Measurements from ENCODE around the gene PCSK5.

Gene PCSK5

DNA sequence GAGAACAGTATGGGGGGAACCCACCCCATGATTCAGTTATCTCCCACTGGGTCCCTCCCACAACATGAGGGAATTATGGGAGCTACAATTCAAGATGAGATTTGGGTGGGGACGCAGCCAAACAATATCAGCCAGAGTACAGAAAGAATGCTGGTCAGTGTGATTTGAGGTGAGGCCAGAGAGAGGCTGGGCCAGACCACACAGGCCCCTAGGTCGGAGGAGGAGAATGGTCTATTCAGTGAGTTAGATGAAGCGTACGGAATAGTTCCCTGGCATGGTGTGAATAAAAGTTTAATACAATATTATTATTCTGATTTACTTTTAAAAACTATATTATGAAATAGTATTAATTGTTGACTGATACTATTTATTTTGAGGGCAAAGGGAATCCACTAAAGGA lies 39.7 kb downstream of the PCSK5 start:
- Mint-ChIP-seq H3K4me1 (peaks cover 5% of the 10 kb centered on the region), H3K4me3 (no peak overlapping the region), H3K9me3 (no peaks in the 10 kb centered on the region), H3K27ac (no peak overlapping the region), H3K36me3 (no peaks in the 10 kb centered on the region)
- no peak for DNase-seq (ENCODE audit: low spot score in 2 of 2)
- ATAC-seq = no peak

DNA sequence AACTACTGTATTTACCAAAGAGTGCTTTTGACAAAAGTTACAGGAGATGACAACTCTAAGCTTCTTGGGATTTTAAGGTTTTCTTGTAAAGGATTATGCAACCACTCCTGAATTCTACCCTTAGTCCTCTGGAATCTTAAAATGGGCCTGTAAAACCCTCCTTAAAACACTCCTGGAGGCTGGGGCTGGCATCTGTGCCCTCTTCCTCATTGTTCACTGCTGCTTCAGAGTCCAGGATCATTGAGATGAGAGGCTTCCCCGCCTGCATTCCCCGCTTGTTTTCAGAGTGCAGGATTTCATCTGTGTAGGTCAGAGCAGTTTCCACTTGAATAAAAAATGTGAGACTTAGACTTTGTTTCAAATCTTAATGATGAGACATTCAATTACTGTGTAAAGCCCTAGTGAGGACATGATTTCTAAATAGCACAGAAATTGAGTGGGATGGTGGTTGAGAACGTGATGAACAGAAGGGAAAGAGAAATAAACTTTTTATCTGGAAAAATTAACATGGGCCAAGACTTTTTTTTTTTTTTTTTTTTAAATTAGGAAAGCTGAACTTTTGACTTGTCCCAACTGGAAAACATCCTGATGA lies 40.4 kb downstream of the PCSK5 start:
- Mint-ChIP-seq H3K9me3 (no peaks in the 10 kb centered on the region), H3K4me3 (no peak overlapping the region), H3K36me3 (no peaks in the 10 kb centered on the region), H3K27ac (no peak overlapping the region), H3K4me1 (peaks cover 5% of the 10 kb centered on the region)
- no peak for DNase-seq (ENCODE audit: low spot score in 2 of 2)
- no peak for ATAC-seq

DNA sequence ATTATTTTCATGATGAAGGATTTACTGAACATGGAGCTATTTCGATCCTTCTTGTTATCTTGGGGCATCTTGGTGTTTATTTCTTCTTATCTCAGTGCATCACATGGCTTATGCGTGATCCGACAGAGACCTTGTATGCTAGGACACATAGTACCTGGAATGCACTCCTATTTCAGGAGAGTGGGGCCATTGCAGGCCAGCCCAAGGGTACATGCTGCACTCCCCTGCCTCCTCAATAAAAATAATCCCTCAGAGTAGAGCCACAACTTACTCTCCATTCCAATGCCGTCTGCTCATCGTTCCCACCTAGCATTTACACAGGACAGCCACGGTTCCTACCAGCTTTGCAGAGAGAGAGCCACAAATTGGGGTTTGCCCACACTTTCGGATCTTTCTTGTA lies 43.5 kb downstream of the PCSK5 start:
- Mint-ChIP-seq H3K4me3 (no peak overlapping the region), H3K9me3 (no peaks in the 10 kb centered on the region), H3K27ac (no peak overlapping the region), H3K36me3 (no peaks in the 10 kb centered on the region), H3K4me1 (peaks cover 5% of the 10 kb centered on the region)
- no peak for DNase-seq (ENCODE audit: low spot score in 2 of 2)
- ATAC-seq = no peak

DNA sequence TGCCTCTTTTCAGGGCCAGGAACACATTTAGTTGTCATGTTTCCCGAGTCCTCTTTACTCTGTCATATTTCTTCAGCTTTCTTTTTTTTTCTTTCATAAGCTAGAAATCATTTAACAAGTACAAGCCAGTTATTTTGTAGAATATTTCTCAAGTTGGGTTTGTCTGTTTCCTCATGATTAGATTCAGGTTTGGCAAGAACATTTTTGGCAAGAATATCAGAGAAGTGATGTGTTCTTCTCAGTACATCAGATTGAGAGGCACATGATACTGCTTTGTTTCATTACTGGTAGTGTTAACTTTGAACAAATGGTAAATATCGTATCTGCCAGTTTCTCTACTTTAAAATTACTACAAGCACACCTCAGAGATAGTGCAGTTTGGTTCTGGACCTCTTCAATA lies 45.1 kb downstream of the PCSK5 start:
- H3K27ac Mint-ChIP-seq = no peak overlapping the region
- no peaks in the 10 kb centered on the region for H3K9me3 Mint-ChIP-seq
- H3K4me3 Mint-ChIP-seq = no peak overlapping the region
- no peak for DNase-seq (ENCODE audit: low spot score in 2 of 2)
- no peak for ATAC-seq
- no peaks in the 10 kb centered on the region for H3K36me3 Mint-ChIP-seq
- no peaks in the 10 kb centered on the region for H3K4me1 Mint-ChIP-seq

DNA sequence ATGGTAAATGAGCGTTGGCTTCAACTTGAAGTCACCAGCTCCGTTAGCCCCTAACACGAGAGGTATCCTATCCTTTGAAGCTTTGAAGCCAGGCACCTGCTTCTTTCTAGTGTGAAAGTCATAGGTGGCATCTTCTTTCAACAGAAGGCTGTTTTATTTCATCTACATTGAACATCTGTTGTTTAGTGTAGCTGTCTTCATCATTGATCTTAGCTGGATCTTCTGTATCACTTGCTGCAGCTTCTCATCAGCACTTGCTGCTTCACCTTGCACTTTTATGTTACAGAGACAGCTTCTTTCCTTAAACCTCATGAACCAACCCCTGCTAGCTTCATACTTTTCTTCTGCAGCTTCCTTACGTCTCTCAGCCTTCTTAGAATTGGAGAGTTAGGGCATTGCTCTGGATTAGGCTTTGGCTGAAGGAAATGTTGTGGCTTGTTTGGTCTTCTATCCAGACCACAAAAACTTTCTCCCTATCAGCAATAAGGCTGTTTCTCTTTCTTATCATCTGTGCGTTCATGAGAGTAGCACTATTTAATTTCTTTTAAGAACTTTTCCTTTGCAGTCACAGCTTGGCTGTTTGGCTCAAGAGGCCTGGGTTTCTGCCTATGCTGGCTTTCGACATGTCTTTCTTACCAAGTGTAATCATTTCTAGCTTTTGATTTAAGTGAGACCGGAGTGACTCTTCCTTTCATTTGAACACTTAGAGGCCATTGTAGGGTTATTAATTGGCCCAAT lies 47.2 kb downstream of the PCSK5 start:
- Mint-ChIP-seq H3K36me3 (no peaks in the 10 kb centered on the region), H3K4me1 (no peaks in the 10 kb centered on the region), H3K4me3 (no peak overlapping the region), H3K27ac (no peak overlapping the region), H3K9me3 (no peaks in the 10 kb centered on the region)
- DNase-seq (ENCODE audit: low spot score in 2 of 2) = no peak
- no peak for ATAC-seq

DNA sequence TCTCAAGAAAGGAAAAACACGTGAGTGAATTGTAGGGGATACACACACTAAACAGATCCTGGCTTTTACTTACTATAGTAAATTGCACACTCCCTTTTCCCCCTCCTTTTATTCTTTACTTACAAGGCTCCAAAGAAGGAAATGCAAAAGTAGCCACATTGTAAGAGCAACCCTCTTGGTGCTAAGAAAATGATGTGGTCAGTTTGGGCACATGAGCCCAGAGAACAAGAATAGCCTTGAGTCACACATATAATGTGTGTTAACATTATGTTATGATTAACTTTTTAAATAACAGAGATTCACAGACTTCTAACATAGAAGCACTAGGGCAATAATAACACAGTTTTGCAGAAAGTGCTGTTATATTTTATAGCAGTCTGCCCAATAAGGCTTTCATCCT lies 48.5 kb downstream of the PCSK5 start:
- Mint-ChIP-seq H3K4me3 (no peak overlapping the region), H3K36me3 (no peaks in the 10 kb centered on the region), H3K9me3 (no peaks in the 10 kb centered on the region), H3K4me1 (no peaks in the 10 kb centered on the region), H3K27ac (no peak overlapping the region)
- no peak for ATAC-seq
- DNase-seq (ENCODE audit: low spot score in 2 of 2) = no peak

DNA sequence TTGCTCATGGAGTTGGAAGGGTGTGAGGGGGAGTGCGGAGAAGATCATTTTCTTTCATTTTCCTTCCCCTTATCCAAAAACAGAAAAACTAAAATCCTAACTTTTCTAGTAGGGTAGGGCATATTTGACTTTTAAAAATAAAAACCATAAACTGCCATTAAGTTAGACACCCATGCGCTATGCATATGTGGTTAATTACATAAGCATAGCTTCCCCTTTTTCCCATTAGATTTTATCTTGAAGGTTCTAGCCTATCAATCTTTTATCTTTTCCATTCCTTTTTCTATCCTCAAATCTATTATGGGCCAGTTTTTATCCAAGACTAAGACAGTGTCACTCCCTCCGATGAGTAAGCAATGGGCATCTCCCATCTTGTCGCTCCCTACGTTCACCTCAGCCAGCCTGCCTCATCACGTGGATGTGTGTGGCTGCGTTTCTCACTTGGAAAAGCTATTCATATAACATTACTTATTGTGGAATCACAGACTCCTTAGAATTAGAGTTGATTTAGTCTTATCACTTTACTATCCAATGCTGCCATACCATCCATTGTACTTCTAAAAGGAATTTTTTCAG lies 49.2 kb downstream of the PCSK5 start:
- H3K4me3 Mint-ChIP-seq = no peak overlapping the region
- ATAC-seq (no peak), DNase-seq (ENCODE audit: low spot score in 2 of 2) (no peak)
- H3K27ac Mint-ChIP-seq = no peak overlapping the region
- no peaks in the 10 kb centered on the region for H3K4me1 Mint-ChIP-seq
- no peaks in the 10 kb centered on the region for H3K36me3 Mint-ChIP-seq
- no peaks in the 10 kb centered on the region for H3K9me3 Mint-ChIP-seq

DNA sequence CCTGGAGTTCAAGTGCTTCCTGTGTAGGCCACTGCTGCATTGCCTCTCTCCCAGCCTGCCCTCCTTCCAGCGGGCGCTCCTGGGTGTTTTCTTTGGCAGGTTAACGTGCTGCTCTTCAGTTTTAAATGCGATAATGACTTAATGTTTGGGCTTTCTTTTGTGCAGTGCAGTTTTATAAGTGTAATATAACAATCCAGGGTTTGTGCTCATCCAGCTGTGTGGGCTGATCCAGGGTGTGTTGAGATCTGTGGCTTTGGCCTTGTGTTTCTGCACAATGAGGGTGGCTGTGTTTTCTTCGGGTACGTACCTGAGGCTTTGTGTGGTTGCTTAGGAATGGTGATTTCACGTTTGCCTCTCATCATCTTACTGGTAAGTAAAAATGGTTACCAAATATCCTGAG lies 50.6 kb downstream of the PCSK5 start:
- no peaks in the 10 kb centered on the region for H3K4me1 Mint-ChIP-seq
- ATAC-seq (no peak), DNase-seq (ENCODE audit: low spot score in 2 of 2) (no peak)
- H3K9me3 Mint-ChIP-seq = peaks cover 4% of the 10 kb centered on the region
- H3K27ac Mint-ChIP-seq = no peak overlapping the region
- no peaks in the 10 kb centered on the region for H3K36me3 Mint-ChIP-seq
- H3K4me3 Mint-ChIP-seq = no peak overlapping the region

DNA sequence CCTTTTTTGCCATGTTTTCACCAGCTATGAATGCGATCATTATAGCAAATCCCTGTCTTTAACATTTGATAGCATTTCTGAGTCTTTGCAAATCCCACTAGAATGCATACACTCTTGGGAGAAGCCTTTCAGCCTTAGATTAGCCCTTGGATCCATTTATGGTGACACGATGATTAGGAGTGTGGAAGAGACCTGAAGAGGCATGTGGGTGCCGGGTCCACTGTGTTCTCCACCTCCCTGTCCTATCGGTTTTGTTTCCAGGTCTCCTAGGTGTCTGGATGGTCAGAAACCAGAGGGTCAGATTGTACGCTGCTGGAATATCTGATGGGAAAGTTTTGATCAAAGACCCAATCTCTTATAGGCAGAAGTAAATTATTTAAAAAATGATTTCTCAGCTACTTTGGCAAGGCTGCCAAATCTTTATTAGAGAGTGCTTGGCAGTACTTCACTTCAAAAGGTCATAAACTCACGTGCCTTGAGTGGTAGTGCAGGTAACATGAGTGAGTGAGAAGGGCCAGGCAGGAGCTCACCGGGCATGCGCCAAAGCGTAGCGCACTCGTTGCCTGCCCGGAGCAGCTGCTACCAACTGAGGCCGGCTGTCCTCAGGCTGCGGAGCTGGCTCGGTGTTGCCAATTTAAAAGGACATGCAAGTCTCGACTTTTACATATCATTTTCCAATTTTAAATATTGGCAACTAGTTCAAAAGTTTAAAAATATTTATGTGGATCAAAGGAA lies 51.3 kb downstream of the PCSK5 start:
- DNase-seq (ENCODE audit: low spot score in 2 of 2) (no peak), ATAC-seq (no peak)
- no peaks in the 10 kb centered on the region for H3K4me1 Mint-ChIP-seq
- no peak overlapping the region for H3K4me3 Mint-ChIP-seq
- peaks cover 4% of the 10 kb centered on the region for H3K9me3 Mint-ChIP-seq
- no peak overlapping the region for H3K27ac Mint-ChIP-seq
- no peaks in the 10 kb centered on the region for H3K36me3 Mint-ChIP-seq

DNA sequence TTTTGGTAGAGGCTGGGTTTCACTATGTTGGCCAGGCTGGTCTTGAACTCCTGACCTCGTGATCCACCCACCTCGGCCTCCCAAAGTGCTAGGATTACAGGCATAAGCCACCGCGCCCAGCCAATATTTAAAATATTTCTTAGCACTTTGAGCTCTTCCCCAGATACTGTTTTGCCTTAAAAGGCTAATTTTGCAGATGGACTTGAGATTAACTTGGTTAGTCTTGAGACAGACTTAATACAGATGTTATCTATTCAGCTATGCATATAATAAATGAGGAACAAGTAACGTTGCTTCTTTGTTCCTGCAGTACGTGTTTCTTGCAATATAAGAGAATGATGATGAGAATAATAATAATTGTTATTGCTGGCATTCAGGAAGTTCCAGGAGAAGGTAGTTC lies 56.3 kb downstream of the PCSK5 start:
- Mint-ChIP-seq H3K4me3 (no peak overlapping the region), H3K4me1 (no peaks in the 10 kb centered on the region), H3K27ac (no peak overlapping the region), H3K9me3 (peaks cover 4% of the 10 kb centered on the region), H3K36me3 (no peaks in the 10 kb centered on the region)
- ATAC-seq (no peak), DNase-seq (ENCODE audit: low spot score in 2 of 2) (no peak)

DNA sequence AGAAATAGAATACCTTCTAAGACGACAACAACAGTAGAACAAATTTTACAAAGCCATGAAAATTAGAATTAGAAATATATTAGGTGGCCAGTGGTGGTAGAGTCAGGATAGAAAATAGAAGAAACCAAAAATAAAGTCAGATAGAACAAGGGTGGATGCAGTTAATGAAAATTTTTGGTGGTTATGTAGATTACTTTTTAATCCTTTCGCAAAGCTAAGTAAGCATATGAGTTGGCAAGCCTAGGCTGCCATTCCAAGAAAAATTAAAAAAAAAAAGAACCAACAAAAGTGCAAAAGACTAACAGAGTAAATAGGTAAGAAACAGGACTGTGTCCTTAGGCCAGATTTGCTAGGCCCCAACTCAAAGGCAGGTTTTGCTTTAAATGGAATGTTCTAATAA lies 56.8 kb downstream of the PCSK5 start:
- DNase-seq (ENCODE audit: low spot score in 2 of 2) (no peak), ATAC-seq (no peak)
- Mint-ChIP-seq H3K27ac (no peak overlapping the region), H3K9me3 (peaks cover 4% of the 10 kb centered on the region), H3K4me3 (no peak overlapping the region), H3K4me1 (no peaks in the 10 kb centered on the region), H3K36me3 (no peaks in the 10 kb centered on the region)

DNA sequence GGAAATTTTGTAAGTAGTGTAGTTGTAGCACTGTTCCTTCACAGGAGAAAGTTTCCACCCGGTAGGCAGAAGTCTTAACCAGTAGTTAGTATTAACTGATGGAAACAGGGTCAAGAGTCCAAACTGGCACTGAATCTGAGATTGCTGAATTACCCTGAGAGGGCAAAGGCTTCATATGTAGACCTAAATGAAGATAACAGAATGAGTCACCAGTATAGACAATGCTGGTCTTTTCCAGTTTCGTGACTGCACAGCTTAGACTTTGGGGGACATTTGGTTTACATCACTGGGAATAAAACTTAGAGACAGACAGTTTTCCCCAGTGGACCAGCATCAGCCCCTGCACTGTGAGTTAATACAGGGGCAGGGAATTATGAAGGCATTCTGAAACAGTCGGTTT lies 60.5 kb downstream of the PCSK5 start:
- no peak for ATAC-seq
- Mint-ChIP-seq H3K27ac (no peak overlapping the region), H3K4me3 (no peak overlapping the region), H3K4me1 (no peaks in the 10 kb centered on the region), H3K36me3 (no peaks in the 10 kb centered on the region), H3K9me3 (no peaks in the 10 kb centered on the region)
- no peak for DNase-seq (ENCODE audit: low spot score in 2 of 2)

DNA sequence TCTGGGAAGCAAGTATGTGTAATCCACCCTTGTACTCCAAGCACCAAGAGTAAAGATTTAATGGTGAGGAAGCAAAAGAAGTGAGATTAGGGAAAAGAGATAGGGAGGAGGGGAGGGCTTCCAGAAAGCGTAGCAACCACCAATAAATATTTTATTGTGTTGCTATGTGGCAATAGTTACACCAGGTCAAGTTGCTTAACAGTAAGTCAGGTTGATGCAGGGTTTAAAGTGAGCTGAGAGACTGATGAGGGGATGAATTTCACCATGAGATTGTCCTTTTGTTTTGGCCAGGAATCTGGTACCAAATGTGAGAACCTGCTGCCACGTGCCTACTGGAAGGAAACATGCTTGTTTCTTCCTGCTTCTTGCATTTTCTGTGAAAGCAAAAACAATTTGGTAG lies 62.7 kb downstream of the PCSK5 start:
- no peaks in the 10 kb centered on the region for H3K9me3 Mint-ChIP-seq
- H3K36me3 Mint-ChIP-seq = no peaks in the 10 kb centered on the region
- ATAC-seq (no peak), DNase-seq (ENCODE audit: low spot score in 2 of 2) (no peak)
- H3K27ac Mint-ChIP-seq = no peak overlapping the region
- H3K4me1 Mint-ChIP-seq = no peaks in the 10 kb centered on the region
- H3K4me3 Mint-ChIP-seq = no peak overlapping the region

DNA sequence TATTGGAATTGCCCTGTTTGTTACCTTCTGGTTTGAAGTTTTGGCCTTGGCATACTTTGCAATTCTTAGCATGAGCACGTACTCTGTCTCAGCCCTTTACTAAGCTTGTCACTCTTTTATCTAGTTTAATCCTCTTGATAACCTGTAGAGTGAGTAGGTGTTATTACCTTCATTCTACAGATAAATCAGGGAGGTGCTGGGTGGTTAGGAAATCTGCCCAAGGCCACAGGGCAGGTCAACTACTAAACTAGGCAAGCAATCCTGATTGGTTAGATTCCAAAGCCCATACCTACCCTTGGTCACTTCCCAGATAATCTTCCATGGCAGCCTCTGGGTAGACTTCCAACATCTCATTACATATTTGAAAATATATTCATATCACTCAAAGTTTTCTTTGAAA lies 65.7 kb downstream of the PCSK5 start:
- no peak overlapping the region for H3K27ac Mint-ChIP-seq
- H3K4me1 Mint-ChIP-seq = no peaks in the 10 kb centered on the region
- no peaks in the 10 kb centered on the region for H3K9me3 Mint-ChIP-seq
- H3K4me3 Mint-ChIP-seq = no peak overlapping the region
- H3K36me3 Mint-ChIP-seq = no peaks in the 10 kb centered on the region
- DNase-seq (ENCODE audit: low spot score in 2 of 2) (no peak), ATAC-seq (no peak)

DNA sequence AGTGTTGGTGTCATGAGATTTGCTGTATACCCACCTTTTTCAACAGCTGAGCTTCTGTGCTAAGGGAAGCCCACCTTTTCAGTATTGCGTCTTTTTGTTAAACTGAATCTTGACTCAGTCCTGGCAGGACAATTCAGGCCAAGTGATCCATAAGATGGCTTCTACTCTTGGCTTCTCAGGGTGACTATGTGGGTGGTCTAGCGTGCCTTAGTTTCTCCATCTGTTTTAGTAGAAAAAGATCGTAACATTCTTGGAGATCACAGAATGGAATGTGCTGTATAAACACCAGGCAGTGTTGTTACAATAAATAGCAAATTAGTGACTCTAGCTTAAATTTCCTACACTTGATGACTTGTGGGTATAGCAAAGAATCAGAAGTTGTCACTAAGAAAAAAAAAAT lies 66.6 kb downstream of the PCSK5 start:
- no peaks in the 10 kb centered on the region for H3K36me3 Mint-ChIP-seq
- ATAC-seq (no peak), DNase-seq (ENCODE audit: low spot score in 2 of 2) (no peak)
- H3K9me3 Mint-ChIP-seq = no peaks in the 10 kb centered on the region
- H3K4me3 Mint-ChIP-seq = no peak overlapping the region
- H3K4me1 Mint-ChIP-seq = peaks cover 5% of the 10 kb centered on the region
- H3K27ac Mint-ChIP-seq = no peak overlapping the region

DNA sequence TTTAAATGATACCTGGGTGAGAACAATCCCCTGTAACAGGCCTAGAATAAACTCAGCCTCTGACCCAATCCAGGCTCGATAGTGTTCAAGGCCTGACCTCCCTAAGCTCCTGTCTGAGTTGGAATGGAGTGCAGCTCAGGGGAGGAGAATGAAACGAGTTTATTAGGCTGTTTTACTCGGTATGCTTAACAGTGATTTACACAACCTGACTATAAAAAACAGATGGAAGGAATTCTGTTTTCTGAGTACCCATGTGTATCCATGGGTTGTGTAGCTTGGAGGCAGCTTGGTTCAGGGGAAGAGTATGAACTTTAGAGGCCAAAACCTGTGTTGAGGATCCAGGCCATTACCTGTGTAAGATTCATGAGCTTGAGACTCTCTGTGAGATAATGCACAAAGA lies 67.8 kb downstream of the PCSK5 start:
- no peak for ATAC-seq
- no peak for DNase-seq (ENCODE audit: low spot score in 2 of 2)
- no peak overlapping the region for H3K27ac Mint-ChIP-seq
- H3K36me3 Mint-ChIP-seq = no peaks in the 10 kb centered on the region
- H3K4me3 Mint-ChIP-seq = no peak overlapping the region
- H3K9me3 Mint-ChIP-seq = no peaks in the 10 kb centered on the region
- H3K4me1 Mint-ChIP-seq = peaks cover 9% of the 10 kb centered on the region
